WTC11 (cell line): ENCODE data around the gene ARVCF.

Experiments used
- EMX1 ChIP-seq: fragments of 250-450 bp; sonication (Bioruptor Pico); IDR thresholded peaks from 2 replicates; pipeline ENCODE4 v1.8.0; 2021; ENCODE audit warnings: mild to moderate bottlenecking
- ESRRA ChIP-seq: sonication (generic); formaldehyde crosslinking; IDR thresholded peaks from 2 replicates; pipeline ENCODE4 v1.8.1; 2022; ENCODE audit warnings: mild to moderate bottlenecking, missing genetic modification reagents, borderline replicate concordance
- FOXJ3 ChIP-seq: sonication (generic); formaldehyde crosslinking; IDR thresholded peaks from 2 replicates; pipeline ENCODE4 v1.9.0; 2021; ENCODE audit warnings: missing genetic modification reagents, mild to moderate bottlenecking, borderline replicate concordance
- FOXP1 ChIP-seq: sonication (generic); formaldehyde crosslinking; IDR thresholded peaks from 2 replicates; pipeline ENCODE4 v1.8.0; 2022; ENCODE audit warnings: missing genetic modification reagents, mild to moderate bottlenecking, moderate library complexity, borderline replicate concordance
- JUN ChIP-seq: sonication (generic); formaldehyde crosslinking; IDR thresholded peaks from 2 replicates; pipeline ENCODE4 v1.8.0; 2023; ENCODE audit warnings: mild to moderate bottlenecking, missing genetic modification reagents
- ZNF423 ChIP-seq: fragments of 250-450 bp; sonication (Bioruptor Pico); IDR thresholded peaks from 2 replicates; pipeline ENCODE4 v2.1.2; 2022; ENCODE audit warnings: mild to moderate bottlenecking, moderate library complexity
- TF ChIP-seq, protein P1 (sequence below): fragments of 250-450 bp; sonication (Bioruptor Pico); IDR thresholded peaks from 2 replicates; pipeline ENCODE4 v1.9.0; 2021; ENCODE audit warnings: mild to moderate bottlenecking, borderline replicate concordance
- TF ChIP-seq, protein P2 (sequence below): fragments of 200-600 bp; IDR thresholded peaks from 2 replicates; pipeline ENCODE4 v1.8.0; 2022; ENCODE audit warnings: antibody characterized with exemption
- TF ChIP-seq, protein P3 (sequence below): sonication (generic); formaldehyde crosslinking; IDR thresholded peaks from 2 replicates; pipeline ENCODE4 v1.8.1; 2023; ENCODE audit warnings: mild to moderate bottlenecking, missing genetic modification reagents
- TF ChIP-seq, protein P4 (sequence below): sonication (generic); formaldehyde crosslinking; conservative IDR thresholded peaks from 2 replicates; pipeline ENCODE4 v1.8.1; 2022; ENCODE audit warnings: mild to moderate bottlenecking, missing genetic modification reagents
- TF ChIP-seq, protein P5 (sequence below): sonication (generic); formaldehyde crosslinking; IDR thresholded peaks from 2 replicates; pipeline ENCODE4 v1.8.0; 2022; ENCODE audit warnings: mild to moderate bottlenecking, missing genetic modification reagents

DNA sequence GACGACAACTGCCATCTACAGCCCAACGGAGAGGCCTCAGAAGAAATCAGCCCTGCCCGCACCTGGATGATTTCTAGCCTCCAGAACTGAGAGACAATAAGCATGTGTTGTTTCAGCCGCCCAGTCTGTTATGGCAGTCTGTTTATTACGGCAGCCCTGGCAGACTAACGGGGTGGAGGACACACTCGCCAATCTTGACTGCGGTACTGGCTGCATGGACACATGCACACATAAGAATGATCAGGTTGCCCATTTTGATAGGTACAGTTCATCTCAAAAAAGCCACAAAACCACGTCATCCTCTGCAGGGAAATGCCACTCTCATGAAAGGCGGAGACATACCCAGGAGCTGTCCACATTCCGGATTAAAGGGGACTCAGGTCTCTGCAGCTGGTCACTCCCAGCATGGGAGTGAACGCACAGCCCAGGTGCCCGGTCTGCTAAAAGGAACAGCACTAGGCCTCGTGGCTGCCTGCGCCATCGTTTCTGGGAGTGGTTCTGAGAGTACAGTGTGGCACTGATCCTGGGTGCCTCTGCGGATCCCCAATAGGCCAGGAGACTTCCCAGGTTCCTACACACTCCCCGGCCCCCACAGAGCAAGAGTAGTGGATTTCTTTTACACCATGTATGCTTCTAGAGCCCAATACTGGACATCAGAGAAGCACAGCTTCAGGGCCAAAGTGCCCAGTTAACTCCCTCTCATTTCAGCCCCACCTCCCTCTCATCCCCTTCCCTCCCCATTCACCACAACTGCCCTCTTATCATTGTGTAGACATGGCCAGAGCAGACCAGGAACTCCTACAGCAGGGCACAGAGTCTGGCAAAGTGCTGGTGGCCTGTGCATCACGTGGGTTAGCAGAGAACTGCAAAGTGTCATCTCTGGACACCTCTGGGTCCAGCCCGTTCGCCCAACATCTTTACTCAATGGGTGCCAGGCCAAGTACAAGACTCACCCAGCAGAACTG is 86.8 kb downstream of the ARVCF start:
- TF ChIP-seq, protein P1, sequence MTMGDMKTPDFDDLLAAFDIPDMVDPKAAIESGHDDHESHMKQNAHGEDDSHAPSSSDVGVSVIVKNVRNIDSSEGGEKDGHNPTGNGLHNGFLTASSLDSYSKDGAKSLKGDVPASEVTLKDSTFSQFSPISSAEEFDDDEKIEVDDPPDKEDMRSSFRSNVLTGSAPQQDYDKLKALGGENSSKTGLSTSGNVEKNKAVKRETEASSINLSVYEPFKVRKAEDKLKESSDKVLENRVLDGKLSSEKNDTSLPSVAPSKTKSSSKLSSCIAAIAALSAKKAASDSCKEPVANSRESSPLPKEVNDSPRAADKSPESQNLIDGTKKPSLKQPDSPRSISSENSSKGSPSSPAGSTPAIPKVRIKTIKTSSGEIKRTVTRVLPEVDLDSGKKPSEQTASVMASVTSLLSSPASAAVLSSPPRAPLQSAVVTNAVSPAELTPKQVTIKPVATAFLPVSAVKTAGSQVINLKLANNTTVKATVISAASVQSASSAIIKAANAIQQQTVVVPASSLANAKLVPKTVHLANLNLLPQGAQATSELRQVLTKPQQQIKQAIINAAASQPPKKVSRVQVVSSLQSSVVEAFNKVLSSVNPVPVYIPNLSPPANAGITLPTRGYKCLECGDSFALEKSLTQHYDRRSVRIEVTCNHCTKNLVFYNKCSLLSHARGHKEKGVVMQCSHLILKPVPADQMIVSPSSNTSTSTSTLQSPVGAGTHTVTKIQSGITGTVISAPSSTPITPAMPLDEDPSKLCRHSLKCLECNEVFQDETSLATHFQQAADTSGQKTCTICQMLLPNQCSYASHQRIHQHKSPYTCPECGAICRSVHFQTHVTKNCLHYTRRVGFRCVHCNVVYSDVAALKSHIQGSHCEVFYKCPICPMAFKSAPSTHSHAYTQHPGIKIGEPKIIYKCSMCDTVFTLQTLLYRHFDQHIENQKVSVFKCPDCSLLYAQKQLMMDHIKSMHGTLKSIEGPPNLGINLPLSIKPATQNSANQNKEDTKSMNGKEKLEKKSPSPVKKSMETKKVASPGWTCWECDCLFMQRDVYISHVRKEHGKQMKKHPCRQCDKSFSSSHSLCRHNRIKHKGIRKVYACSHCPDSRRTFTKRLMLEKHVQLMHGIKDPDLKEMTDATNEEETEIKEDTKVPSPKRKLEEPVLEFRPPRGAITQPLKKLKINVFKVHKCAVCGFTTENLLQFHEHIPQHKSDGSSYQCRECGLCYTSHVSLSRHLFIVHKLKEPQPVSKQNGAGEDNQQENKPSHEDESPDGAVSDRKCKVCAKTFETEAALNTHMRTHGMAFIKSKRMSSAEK, result no peak
- TF ChIP-seq, protein P2, sequence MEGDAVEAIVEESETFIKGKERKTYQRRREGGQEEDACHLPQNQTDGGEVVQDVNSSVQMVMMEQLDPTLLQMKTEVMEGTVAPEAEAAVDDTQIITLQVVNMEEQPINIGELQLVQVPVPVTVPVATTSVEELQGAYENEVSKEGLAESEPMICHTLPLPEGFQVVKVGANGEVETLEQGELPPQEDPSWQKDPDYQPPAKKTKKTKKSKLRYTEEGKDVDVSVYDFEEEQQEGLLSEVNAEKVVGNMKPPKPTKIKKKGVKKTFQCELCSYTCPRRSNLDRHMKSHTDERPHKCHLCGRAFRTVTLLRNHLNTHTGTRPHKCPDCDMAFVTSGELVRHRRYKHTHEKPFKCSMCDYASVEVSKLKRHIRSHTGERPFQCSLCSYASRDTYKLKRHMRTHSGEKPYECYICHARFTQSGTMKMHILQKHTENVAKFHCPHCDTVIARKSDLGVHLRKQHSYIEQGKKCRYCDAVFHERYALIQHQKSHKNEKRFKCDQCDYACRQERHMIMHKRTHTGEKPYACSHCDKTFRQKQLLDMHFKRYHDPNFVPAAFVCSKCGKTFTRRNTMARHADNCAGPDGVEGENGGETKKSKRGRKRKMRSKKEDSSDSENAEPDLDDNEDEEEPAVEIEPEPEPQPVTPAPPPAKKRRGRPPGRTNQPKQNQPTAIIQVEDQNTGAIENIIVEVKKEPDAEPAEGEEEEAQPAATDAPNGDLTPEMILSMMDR, result no peak
- TF ChIP-seq ESRRA, result no peak
- no peak for TF ChIP-seq EMX1
- TF ChIP-seq FOXP1 (CRISPR knock-in tag), result no peak
- no peak for TF ChIP-seq JUN (CRISPR knock-in tag)
- no peak for TF ChIP-seq FOXJ3 (CRISPR knock-in tag)
- TF ChIP-seq ZNF423 (CRISPR knock-in tag), result no peak
- TF ChIP-seq, protein P3, sequence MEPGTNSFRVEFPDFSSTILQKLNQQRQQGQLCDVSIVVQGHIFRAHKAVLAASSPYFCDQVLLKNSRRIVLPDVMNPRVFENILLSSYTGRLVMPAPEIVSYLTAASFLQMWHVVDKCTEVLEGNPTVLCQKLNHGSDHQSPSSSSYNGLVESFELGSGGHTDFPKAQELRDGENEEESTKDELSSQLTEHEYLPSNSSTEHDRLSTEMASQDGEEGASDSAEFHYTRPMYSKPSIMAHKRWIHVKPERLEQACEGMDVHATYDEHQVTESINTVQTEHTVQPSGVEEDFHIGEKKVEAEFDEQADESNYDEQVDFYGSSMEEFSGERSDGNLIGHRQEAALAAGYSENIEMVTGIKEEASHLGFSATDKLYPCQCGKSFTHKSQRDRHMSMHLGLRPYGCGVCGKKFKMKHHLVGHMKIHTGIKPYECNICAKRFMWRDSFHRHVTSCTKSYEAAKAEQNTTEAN, result no peak
- TF ChIP-seq, protein P4, sequence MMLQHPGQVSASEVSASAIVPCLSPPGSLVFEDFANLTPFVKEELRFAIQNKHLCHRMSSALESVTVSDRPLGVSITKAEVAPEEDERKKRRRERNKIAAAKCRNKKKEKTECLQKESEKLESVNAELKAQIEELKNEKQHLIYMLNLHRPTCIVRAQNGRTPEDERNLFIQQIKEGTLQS, result no peak
- TF ChIP-seq, protein P5, sequence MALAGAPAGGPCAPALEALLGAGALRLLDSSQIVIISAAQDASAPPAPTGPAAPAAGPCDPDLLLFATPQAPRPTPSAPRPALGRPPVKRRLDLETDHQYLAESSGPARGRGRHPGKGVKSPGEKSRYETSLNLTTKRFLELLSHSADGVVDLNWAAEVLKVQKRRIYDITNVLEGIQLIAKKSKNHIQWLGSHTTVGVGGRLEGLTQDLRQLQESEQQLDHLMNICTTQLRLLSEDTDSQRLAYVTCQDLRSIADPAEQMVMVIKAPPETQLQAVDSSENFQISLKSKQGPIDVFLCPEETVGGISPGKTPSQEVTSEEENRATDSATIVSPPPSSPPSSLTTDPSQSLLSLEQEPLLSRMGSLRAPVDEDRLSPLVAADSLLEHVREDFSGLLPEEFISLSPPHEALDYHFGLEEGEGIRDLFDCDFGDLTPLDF (CRISPR knock-in tag), result no peak
